GM13976 (cell line): ENCODE results near the gene DSCAML1.

Experiments
- DNase-seq: peaks from one replicate; pipeline ENCODE4 v3.0.0; 2012; ENCODE audit warnings: low spot score
- in situ Hi-C: fragments of 300-500 bp; cut with MboI; formaldehyde crosslinking; loops from one replicate; pipeline ENCODE4 v1.12.0; 2022; ENCODE audit warnings: low sequenced_read_pairs, mixed read lengths, inconsistent platforms; ENCODE audit not compliant: unreplicated experiment
- TF ChIP-seq, protein P1 (sequence below): IDR thresholded peaks from 2 replicates; pipeline ENCODE4 v1.5.1; 2012; ENCODE audit warnings: borderline replicate concordance, mild to moderate bottlenecking; ENCODE audit not compliant: insufficient read depth; ENCODE audit errors: extremely low read depth, missing control alignments, control extremely low read depth

Gene DSCAML1

DNA sequence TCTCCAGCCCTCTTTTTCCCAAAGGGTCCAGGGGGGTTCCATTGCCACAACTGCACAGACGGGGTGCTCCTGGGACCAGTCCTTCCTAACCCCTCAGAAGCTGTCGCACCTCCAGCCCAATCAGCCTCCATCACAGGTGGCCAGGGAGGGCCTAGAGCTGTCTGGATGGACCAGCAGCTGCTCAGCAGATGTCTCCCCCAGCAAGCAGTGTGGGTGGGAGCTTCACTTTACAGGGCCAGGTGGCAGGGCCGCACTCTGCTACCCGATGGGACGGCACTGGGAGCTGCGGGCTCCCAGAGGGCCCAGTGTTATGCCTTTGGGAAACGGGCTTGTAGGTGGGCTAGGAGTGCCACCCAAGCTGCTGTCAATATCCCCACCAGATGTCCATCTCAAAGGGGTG is 120.5 kb downstream of the DSCAML1 start:
- TF ChIP-seq, protein P1, sequence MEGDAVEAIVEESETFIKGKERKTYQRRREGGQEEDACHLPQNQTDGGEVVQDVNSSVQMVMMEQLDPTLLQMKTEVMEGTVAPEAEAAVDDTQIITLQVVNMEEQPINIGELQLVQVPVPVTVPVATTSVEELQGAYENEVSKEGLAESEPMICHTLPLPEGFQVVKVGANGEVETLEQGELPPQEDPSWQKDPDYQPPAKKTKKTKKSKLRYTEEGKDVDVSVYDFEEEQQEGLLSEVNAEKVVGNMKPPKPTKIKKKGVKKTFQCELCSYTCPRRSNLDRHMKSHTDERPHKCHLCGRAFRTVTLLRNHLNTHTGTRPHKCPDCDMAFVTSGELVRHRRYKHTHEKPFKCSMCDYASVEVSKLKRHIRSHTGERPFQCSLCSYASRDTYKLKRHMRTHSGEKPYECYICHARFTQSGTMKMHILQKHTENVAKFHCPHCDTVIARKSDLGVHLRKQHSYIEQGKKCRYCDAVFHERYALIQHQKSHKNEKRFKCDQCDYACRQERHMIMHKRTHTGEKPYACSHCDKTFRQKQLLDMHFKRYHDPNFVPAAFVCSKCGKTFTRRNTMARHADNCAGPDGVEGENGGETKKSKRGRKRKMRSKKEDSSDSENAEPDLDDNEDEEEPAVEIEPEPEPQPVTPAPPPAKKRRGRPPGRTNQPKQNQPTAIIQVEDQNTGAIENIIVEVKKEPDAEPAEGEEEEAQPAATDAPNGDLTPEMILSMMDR, result no peak

DNA sequence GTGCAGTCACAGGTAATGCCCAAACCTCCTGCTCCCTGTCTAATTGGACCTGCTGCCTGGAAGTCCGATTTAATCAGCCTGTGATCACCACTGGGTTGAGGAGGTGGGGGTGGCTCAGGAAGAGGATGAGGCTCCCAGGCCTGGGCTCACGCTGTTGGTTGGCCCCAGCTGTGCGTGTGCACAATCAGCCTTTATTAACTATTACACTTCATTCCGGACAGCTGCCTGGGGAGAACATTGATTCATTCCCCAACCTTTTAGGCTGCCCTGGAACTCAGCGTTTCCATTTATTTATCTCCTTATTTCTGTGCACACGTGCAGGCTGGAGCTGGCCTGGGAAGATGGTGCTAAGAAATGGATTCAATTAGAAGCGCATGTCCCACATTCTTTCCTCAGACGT is 123.4 kb downstream of the DSCAML1 start:
- TF ChIP-seq, protein P1, result no peak
- no peak for DNase-seq
- in situ Hi-C loops, result no loop called here

More for the DNA sequence above, 120.5 kb downstream of the DSCAML1 start:
- DNase-seq, result no peak
- in situ Hi-C loops, result no loop called here

DNA sequence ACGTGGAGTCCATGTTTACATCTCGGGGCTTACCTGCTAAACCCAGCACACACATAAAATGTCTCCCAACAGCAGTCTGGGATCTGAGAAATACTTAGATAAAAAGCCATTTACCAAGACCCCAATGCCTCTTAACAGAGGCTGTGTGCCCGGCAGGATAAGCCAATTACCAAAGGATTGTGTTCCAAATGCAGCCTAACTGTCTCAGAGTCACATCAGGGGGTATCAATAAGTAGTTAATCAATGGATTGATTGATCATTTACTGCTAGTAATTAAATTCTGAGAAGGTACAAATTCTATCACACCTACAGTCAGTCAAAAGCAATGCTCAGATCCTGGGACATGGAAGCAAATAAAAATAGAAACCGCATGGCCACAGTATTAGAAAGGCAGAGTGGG is 125.6 kb downstream of the DSCAML1 start:
- TF ChIP-seq, protein P1, result no peak
- in situ Hi-C loops, result no loop called here
- DNase-seq, result no peak

DNA sequence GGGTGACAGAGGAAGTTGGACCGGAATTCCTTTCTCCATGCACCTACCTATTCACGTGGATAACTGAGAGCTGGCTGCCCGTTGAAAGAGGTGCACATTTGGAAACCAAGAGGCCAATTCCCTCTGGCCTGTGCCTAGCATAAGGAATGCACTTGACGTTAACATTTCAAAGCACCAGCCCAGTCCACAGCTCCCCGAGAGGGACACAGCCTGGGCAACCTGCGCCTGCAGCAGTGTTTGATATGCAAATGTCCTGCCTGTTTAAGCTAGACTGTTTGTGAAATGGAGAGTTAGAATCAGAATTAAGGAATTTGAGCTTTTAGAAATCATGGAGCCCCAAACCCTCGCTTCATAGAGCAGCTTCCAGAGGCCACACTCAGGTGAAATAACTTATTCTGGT is 126.1 kb downstream of the DSCAML1 start:
- DNase-seq, result no peak
- TF ChIP-seq, protein P1, result no peak

DNA sequence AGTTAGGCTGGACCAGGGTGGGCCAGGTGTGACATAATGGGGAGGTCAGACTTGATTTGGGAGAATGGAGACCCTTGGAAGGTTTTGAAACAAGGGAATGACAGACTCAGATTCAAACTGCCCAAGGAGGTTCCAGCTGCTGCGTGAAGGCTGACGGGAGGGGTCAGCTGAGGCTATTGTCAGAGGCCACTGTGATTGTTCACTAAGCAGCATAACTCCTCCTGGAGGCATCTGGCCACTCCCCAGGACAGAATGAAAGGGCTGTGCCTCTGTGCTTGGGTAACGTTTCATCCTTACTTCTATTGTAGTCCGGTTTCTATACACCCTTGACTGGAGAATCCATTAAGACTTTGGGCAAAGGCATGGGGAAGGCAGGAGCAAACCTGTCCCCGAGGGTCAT is 126.6 kb downstream of the DSCAML1 start:
- TF ChIP-seq, protein P1, result no peak
- in situ Hi-C loops, result no loop called here
- DNase-seq, result no peak

More for the DNA sequence above, 126.1 kb downstream of the DSCAML1 start:
- in situ Hi-C loops, result no loop called here

DNA sequence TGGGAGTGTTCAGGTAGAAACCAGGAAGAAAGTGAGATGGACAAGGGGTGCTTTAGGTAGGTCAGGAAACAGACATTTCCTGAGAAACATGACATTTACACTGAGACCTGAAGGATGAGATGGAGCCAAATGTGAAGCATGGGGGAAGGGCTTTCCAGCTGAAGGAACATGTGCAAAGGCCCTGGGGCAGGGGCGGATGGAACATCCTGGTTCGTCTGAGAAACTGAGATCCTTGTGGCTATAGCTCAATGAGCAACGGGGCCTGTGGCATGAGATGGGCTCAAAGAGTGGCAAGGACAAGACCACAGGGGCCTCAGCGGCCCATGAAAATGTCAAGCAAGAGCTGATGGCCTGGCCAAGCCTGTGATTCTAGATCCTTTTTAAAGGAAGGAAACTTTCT is 127.4 kb downstream of the DSCAML1 start:
- DNase-seq, result no peak
- TF ChIP-seq, protein P1, result no peak
- in situ Hi-C loops, result no loop called here

DNA sequence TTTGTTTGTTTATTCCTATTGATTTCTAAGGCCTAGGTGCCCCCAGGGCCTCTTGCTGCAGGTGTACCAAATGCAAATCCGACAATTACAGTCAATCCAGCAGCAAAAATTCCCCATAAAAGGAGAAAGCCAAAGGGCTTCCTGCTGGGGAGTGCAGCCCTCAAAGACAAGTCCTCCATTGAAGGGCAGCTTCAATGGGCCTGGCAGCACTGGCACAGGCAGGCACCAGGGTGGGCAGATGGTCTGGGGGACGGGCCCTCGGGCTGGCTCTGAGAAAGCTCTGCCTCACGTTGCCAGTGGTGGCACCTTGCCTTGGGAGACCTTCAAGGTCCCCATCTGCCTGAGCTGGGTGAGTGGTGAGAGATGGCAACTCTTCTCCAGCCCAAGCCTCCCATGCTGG is 128.0 kb downstream of the DSCAML1 start:
- no peak for DNase-seq
- TF ChIP-seq, protein P1, result no peak
- in situ Hi-C loops, result no loop called here
